GM12864 (cell line): ENCODE results near the gene AKT3.

Experiments used
- DNase-seq: peaks from one replicate; pipeline ENCODE4 v3.0.0-alpha.2; 2011; ENCODE audit warnings: low read depth
- H3K4me3 ChIP-seq: 2 replicates; pipeline ENCODE4 v1.5.1; 2011; ENCODE audit warnings: mild to moderate bottlenecking, low read depth, low read length, control low read depth
- TF ChIP-seq, protein P1 (sequence below): IDR thresholded peaks from 2 replicates; pipeline ENCODE4 v1.5.1; 2011; ENCODE audit warnings: low read depth, mild to moderate bottlenecking, moderate library complexity, low read length, control low read depth, inconsistent platforms; ENCODE audit errors: missing control alignments

Gene AKT3

DNA sequence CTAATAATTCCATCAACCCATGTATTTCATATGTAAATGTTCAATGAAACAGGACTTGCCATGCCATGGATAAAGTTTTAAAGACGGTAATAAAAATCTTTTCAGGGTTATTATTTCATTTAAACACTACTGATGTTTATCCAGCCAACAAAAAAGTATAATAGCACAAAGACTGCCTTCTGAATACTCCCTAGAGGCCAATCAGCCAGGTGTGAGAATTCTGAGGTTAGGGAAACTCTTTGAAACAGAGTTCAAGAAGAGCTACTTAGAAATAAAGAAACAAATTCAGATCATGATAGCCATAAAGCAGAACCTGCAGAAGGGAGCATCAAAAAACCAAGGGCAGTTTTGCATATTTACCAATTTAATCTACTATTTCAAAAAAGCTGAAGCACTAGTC is 48.7 kb downstream of the AKT3 start:
- TF ChIP-seq, protein P1, sequence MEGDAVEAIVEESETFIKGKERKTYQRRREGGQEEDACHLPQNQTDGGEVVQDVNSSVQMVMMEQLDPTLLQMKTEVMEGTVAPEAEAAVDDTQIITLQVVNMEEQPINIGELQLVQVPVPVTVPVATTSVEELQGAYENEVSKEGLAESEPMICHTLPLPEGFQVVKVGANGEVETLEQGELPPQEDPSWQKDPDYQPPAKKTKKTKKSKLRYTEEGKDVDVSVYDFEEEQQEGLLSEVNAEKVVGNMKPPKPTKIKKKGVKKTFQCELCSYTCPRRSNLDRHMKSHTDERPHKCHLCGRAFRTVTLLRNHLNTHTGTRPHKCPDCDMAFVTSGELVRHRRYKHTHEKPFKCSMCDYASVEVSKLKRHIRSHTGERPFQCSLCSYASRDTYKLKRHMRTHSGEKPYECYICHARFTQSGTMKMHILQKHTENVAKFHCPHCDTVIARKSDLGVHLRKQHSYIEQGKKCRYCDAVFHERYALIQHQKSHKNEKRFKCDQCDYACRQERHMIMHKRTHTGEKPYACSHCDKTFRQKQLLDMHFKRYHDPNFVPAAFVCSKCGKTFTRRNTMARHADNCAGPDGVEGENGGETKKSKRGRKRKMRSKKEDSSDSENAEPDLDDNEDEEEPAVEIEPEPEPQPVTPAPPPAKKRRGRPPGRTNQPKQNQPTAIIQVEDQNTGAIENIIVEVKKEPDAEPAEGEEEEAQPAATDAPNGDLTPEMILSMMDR, result no peak
- DNase-seq, result no peak
- no peak overlapping the region for H3K4me3 ChIP-seq

DNA sequence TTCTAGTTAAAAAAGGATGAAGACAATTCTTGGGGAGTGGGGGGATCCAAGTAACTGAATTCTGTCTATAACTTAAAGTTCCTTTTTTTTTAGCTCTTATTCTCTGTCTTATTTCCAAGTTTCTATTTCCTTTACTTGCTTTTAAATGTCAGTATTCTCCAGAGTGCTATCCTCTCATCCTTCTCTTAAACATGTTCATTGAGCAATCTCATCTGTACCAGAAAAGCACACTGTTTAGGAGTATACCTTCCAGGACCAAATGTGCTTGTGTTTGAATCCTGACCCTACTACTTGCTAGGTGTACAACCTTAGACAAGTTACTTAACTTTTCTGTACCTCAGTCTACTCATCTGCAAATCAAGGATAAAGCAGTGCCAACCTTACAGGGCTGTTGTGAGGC is 50.1 kb downstream of the AKT3 start:
- no peak overlapping the region for H3K4me3 ChIP-seq
- DNase-seq, result no peak
- TF ChIP-seq, protein P1, result no peak

DNA sequence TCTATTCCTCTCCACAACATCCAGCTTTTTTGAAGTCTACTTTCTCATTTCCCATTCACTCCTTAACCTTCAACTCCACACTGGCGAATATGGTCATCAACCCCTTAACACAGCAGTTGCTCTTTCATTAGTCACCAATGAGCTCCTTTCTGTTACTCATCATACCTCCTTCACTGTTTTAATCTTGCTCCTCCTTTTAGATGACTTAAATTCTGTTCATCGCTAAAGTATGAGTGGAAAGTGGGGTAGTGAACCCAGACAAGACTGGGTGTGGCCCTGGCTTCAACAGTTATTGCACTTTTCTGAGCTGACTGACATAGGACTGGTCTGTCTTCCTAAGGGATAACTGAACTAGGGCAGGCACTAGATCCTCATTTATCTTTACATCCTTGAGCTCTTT is 51.3 kb downstream of the AKT3 start:
- no peak overlapping the region for H3K4me3 ChIP-seq
- DNase-seq, result no peak
- TF ChIP-seq, protein P1, result no peak

DNA sequence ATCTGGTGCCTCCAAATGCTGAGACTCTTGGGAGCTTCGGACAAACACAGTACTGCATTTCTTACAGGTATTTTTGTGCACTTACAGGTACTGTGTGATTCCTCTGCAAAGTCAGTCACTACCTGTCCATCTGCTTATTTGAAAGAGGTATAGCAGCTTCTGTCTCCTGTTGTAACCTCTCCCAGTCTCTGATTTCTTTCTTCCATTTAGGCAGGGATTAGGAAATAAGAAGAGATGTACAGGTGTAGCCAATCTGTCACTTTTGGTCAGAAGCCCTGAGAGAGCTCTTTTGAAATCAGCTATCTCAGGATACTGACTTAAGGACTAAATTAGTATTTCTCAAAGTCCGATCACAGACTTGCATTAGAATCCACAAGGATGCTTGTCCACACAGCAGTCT is 54.0 kb downstream of the AKT3 start:
- H3K4me3 ChIP-seq, result no peak overlapping the region
- no peak for DNase-seq
- TF ChIP-seq, protein P1, result no peak

DNA sequence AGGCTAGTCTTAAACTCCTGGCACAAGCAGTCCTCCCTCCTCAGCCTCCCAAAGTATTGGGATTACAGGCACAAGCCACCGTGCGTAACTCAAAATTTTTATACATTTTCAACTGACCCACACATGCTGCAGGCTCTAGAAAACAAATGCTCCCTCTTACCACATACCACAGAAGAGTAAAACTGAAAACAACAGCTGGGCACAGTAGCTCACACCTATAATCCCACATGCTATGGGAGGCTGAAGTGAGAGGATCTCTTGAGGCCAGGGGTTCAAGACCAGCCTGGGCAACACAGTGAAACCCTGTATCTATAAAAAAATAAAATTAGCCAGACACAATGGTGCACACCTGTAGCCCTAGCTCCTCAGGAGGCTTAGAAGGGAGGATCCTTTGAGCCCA is 56.7 kb downstream of the AKT3 start:
- H3K4me3 ChIP-seq, result no peak overlapping the region
- DNase-seq, result no peak
- TF ChIP-seq, protein P1, result no peak

DNA sequence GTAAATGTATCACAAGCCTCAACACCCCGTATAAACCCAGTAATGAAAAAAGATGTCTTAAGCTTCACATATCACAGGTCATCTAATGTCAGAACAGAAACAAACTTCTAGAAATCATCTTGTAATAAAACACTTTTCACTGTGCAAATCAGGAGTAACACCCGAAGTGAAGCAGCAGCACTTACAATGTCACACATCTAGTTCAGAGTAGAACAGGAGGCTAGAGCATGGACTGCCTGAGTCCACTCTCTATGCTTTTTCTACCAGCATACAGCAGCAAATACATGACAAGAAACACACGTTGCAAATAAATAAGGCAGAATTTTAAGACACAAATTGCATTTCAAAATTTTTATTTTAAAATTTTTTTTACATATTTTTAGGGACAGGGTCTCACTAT is 57.2 kb downstream of the AKT3 start:
- no peak overlapping the region for H3K4me3 ChIP-seq
- DNase-seq, result no peak
- TF ChIP-seq, protein P1, result no peak

DNA sequence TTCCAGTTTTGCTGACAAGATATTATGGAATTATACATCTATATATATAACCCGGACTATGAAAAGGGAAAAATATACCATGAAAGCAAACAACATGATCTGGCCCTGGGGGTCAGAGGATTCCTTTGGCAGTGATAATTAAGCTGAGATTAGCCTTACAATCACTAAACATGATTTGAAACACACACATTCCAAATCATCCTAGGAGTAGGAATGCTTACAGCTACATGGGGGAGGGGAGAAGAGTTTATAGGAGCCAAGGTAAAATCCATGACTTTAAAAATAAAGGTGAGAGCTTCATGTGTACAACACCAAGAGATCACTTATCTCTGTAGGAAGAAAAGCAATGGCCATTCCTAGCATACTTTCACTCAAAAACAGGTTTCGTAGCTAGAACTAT is 57.6 kb downstream of the AKT3 start:
- TF ChIP-seq, protein P1, result no peak
- no peak for DNase-seq

More for the DNA sequence above, 57.6 kb downstream of the AKT3 start:
- no peak overlapping the region for H3K4me3 ChIP-seq
